Effector CD4-positive, alpha-beta T cell (primary cell): Measurements from ENCODE around the gene ATF7.
"Not testable (repeated sequence)": the region's sequence is repeated elsewhere in the genome, so short reads cannot be mapped to it uniquely, and the experiment has no call there.

ENCODE experiments used
- DNase-seq: peaks from one replicate; pipeline ENCODE4 v3.0.0-alpha.2; 2020

ATF7 gene

GRCh38 chr12:53564941-53565340 lies 61.2 kb downstream of the ATF7 start:
- DNase-seq, result no peak

- no peak for DNase-seq
Observed at GRCh38 chr12:53564278-53564677, 61.9 kb downstream of the ATF7 start.

GRCh38 chr12:53563452-53564028 lies 62.6 kb downstream of the ATF7 start:
- DNase-seq, result no peak

- DNase-seq, result no peak
Observed at GRCh38 chr12:53561590-53561953, 64.6 kb downstream of the ATF7 start.

GRCh38 chr12:53560912-53561589 lies 65.1 kb downstream of the ATF7 start:
- DNase-seq, result no peak

- no peak for DNase-seq
Observed at GRCh38 chr12:53560351-53560750, 65.8 kb downstream of the ATF7 start.

GRCh38 chr12:53558631-53559030 lies 67.6 kb downstream of the ATF7 start:
- no peak for DNase-seq

- no peak for DNase-seq
Observed at GRCh38 chr12:53552361-53553327, 73.5 kb downstream of the ATF7 start.

GRCh38 chr12:53551889-53552291 lies 74.3 kb downstream of the ATF7 start:
- DNase-seq, result no peak

- no peak for DNase-seq
Observed at GRCh38 chr12:53550595-53550994, 75.6 kb downstream of the ATF7 start.

- not testable (repeated sequence) for DNase-seq
Observed at GRCh38 chr12:53550131-53550530, 76.1 kb downstream of the ATF7 start.

- not testable (repeated sequence) for DNase-seq
Observed at GRCh38 chr12:53548354-53548753, 77.8 kb downstream of the ATF7 start.

- peak; percentile 14 for DNase-seq
Observed at GRCh38 chr12:53543539-53543938, 82.6 kb downstream of the ATF7 start.

GRCh38 chr12:53539526-53539925 lies 86.7 kb downstream of the ATF7 start:
- DNase-seq, result no peak

- DNase-seq, result no peak
Observed at GRCh38 chr12:53538209-53538689, 87.9 kb downstream of the ATF7 start.

- no peak for DNase-seq
Observed at GRCh38 chr12:53536962-53537361, 89.2 kb downstream of the ATF7 start.

GRCh38 chr12:53533471-53533870 lies 92.7 kb downstream of the ATF7 start:
- no peak for DNase-seq

- DNase-seq, result no peak
Observed at GRCh38 chr12:53532524-53533445, 93.4 kb downstream of the ATF7 start.

- DNase-seq, result no peak
Observed at GRCh38 chr12:53532021-53532420, 94.2 kb downstream of the ATF7 start.

- no peak for DNase-seq
Observed at GRCh38 chr12:53530920-53531319, 95.3 kb downstream of the ATF7 start.

- no peak for DNase-seq
Observed at GRCh38 chr12:53530061-53530460, 96.1 kb downstream of the ATF7 start.

- DNase-seq, result no peak
Observed at GRCh38 chr12:53524476-53524875, 101.7 kb downstream of the ATF7 start.
